ENCODE results near the gene HP1BP3.

HP1BP3 gene

DNA sequence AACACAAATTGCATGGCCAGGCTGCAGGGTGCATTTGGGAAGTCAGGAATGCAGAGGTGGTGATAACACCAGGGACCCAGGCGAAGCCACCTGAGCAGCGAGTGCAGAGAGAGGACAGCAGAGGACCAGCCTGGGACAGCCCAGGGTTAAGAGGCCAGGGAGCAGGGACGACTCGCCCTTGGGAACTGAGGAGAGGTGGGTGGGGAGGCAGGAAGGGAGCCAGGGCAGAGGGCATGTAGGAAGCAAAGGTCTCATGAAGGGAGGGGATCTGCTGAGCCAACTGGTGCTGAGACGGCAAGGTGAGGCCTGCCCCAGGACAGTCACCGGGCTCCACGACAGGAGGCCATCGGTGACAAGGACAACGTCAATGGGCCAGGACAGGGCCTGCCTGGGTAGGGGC is 85.7 kb downstream of the HP1BP3 start:
- Histone ChIP-seq H3K79me2 (no peaks in the 10 kb centered on the region), H3K27me3 (ENCODE audit: control insufficient read depth, insufficient read depth, low read length) (no peaks in the 10 kb centered on the region), H3K36me3 (ENCODE audit: control insufficient read depth, insufficient read depth, low read length) (no peaks in the 10 kb centered on the region), H3K9me3 (ENCODE audit: control insufficient read depth, low read length) (no peaks in the 10 kb centered on the region), H3K27ac (no peak overlapping the region), H3K9ac (no peak overlapping the region), H3K4me3 (ENCODE audit: low read depth, low read length) (no peak overlapping the region), H3K4me2 (ENCODE audit: low read length) (no peak overlapping the region), H3K4me1 (no peaks in the 10 kb centered on the region), H2AFZ (no peak overlapping the region)
- TF ChIP-seq, protein P1, sequence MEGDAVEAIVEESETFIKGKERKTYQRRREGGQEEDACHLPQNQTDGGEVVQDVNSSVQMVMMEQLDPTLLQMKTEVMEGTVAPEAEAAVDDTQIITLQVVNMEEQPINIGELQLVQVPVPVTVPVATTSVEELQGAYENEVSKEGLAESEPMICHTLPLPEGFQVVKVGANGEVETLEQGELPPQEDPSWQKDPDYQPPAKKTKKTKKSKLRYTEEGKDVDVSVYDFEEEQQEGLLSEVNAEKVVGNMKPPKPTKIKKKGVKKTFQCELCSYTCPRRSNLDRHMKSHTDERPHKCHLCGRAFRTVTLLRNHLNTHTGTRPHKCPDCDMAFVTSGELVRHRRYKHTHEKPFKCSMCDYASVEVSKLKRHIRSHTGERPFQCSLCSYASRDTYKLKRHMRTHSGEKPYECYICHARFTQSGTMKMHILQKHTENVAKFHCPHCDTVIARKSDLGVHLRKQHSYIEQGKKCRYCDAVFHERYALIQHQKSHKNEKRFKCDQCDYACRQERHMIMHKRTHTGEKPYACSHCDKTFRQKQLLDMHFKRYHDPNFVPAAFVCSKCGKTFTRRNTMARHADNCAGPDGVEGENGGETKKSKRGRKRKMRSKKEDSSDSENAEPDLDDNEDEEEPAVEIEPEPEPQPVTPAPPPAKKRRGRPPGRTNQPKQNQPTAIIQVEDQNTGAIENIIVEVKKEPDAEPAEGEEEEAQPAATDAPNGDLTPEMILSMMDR (IDR thresholded peaks at IDR 0.05): no peak

DNA sequence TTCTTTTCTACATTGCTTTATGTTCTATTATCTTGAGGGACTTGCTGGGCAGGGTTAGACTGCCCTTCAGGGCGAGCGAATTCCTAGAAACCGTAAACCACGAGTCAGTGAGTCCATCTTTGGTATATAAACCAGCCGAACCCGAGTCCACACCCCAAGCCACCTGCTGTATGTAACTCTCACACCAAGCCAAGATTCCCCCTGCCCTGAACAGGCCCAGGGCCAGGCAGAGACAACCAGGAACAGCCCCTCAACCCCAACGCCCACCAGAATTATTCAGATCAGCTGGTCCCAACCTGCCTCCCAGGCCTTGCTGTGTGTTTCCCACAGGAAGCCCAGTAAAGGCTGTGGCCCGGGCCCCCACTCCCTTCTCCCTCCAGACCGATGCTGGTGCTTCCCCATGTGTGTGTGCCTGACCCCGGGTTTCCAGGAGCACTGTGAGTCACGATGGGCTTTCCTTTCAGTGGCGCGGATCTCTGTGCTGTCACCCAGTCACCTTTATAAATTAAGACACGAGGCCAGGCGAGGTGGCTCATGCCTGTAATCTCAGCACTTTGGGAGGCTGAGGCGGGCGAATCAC is 86.4 kb downstream of the HP1BP3 start:
- no peaks in the 10 kb centered on the region for H3K27me3 ChIP-seq (ENCODE audit: control insufficient read depth, insufficient read depth, low read length)
- H3K9me3 ChIP-seq (ENCODE audit: control insufficient read depth, low read length): no peaks in the 10 kb centered on the region
- no peaks in the 10 kb centered on the region for H3K4me1 ChIP-seq
- H3K79me2 ChIP-seq: no peaks in the 10 kb centered on the region
- TF ChIP-seq, protein P1 (IDR thresholded peaks at IDR 0.05): no peak
- H3K4me3 ChIP-seq (ENCODE audit: low read depth, low read length): no peak overlapping the region
- H3K9ac ChIP-seq: no peak overlapping the region
- no peaks in the 10 kb centered on the region for H3K36me3 ChIP-seq (ENCODE audit: control insufficient read depth, insufficient read depth, low read length)
- no peak overlapping the region for H3K27ac ChIP-seq
- no peak overlapping the region for H2AFZ ChIP-seq
- H3K4me2 ChIP-seq (ENCODE audit: low read length): no peak overlapping the region

DNA sequence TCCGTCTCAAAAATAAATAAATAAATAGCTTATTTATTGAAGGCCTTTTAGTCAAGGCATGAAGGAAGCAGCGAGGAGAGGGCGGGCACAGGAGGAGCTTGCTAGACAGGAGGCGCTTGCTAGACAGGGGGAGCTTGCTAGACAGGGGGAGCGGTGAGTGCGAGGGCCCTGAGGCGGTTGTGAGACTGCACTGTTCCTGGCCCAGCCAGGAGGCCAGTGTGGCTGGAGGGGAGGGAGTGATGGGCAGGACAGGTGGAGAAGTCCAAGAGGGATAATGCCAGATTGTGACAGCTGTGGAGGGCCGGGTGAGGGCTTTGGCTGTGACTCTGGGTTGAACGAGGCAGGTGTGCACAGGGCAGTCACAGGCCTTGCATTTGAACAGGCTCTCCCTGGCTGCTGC is 87.5 kb downstream of the HP1BP3 start:
- TF ChIP-seq, protein P1 (IDR thresholded peaks at IDR 0.05): no peak
- H3K4me1 ChIP-seq: no peaks in the 10 kb centered on the region
- H3K27ac ChIP-seq: no peak overlapping the region
- H3K9ac ChIP-seq: no peak overlapping the region
- H3K79me2 ChIP-seq: no peaks in the 10 kb centered on the region
- H2AFZ ChIP-seq: no peak overlapping the region
- no peaks in the 10 kb centered on the region for H3K9me3 ChIP-seq (ENCODE audit: control insufficient read depth, low read length)
- no peak overlapping the region for H3K4me3 ChIP-seq (ENCODE audit: low read depth, low read length)
- H3K27me3 ChIP-seq (ENCODE audit: control insufficient read depth, insufficient read depth, low read length): no peaks in the 10 kb centered on the region
- no peak overlapping the region for H3K4me2 ChIP-seq (ENCODE audit: low read length)
- no peaks in the 10 kb centered on the region for H3K36me3 ChIP-seq (ENCODE audit: control insufficient read depth, insufficient read depth, low read length)

DNA sequence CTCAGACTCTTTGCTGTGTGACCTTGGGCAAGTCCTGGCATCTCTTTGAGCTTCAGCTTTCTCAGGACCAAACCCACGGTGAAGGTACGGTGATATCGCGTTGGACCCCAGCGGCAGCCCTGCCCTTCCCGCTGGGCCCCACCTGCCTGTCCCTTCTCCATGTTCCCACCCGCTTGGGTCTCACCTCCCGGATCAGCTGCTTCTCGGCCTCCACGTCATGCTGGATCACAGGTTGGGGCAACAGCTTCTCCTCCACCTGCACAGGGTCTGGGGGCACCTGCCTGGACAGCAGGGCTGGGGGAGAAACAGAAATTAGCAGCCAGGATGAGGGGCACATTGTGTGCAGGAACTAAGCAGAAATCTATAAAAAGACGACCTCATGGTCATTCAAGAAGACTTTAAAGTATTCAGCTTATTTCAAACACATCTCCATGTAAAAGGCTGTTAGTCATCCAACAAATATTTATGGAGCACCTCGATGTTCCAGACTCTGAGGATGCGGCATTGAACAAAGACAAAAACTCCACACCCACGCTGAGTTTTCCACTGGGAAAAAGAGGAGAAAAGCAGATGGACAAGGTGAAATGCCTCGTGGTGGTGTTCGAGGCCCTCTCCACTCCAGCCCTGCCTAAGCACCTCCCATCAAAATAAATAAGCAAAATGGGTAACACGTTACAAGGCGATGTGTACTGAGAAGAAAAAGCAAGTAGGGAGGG is 88.8 kb downstream of the HP1BP3 start:
- Histone ChIP-seq H3K4me2 (ENCODE audit: low read length) (no peak overlapping the region), H3K79me2 (no peaks in the 10 kb centered on the region), H3K9ac (no peak overlapping the region), H3K36me3 (ENCODE audit: control insufficient read depth, insufficient read depth, low read length) (no peaks in the 10 kb centered on the region), H3K27me3 (ENCODE audit: control insufficient read depth, insufficient read depth, low read length) (no peaks in the 10 kb centered on the region), H3K4me1 (no peaks in the 10 kb centered on the region), H2AFZ (no peak overlapping the region), H3K4me3 (ENCODE audit: low read depth, low read length) (no peak overlapping the region), H3K27ac (no peak overlapping the region), H3K9me3 (ENCODE audit: control insufficient read depth, low read length) (no peaks in the 10 kb centered on the region)
- TF ChIP-seq, protein P1 (IDR thresholded peaks at IDR 0.05): no peak

DNA sequence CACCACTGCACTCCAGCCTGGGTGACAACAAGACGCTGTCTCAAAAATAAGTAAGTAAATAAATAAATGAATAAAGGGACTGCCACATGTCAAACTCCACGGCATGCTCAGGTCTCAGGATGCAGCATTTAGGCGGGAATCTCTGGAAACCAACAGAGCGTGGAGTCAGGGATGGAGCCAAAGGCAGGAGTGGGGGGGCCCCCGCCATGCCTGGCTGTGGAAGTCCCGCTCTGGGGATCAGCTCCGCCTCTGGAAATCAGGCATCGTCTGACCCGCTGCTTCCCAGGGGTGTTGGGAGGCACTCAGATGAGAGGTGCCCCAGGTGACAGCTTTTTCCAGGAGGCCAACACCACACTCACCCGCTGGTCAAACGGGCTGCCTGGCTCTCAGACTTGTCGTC is 89.5 kb downstream of the HP1BP3 start:
- Histone ChIP-seq H3K9ac (no peak overlapping the region), H3K9me3 (ENCODE audit: control insufficient read depth, low read length) (no peaks in the 10 kb centered on the region), H3K4me3 (ENCODE audit: low read depth, low read length) (no peak overlapping the region), H3K27me3 (ENCODE audit: control insufficient read depth, insufficient read depth, low read length) (no peaks in the 10 kb centered on the region), H3K27ac (no peak overlapping the region), H3K79me2 (no peaks in the 10 kb centered on the region), H3K4me1 (no peaks in the 10 kb centered on the region), H2AFZ (peak overlapping the region; percentile 98), H3K36me3 (ENCODE audit: control insufficient read depth, insufficient read depth, low read length) (no peaks in the 10 kb centered on the region), H3K4me2 (ENCODE audit: low read length) (no peak overlapping the region)
- TF ChIP-seq, protein P1 (IDR thresholded peaks at IDR 0.05): no peak
